ENCODE measurements around the gene CTSZ. TPM values are rescaled to one million over a fixed set of nuclear protein-coding genes. Genes with fewer than 3 reads are reported as not detected.

CTSZ gene
- total RNA-seq, 4 donors from 2014 or later, result 152 to 256 (median 212) TPM

GRCh38 chr20:58998656-58999055 is 8.4 kb downstream of the CTSZ start:
- no peaks in the 10 kb centered on the region for H3K9me3 ChIP-seq
- H3K4me3 ChIP-seq (replicated peaks in 1 of 3), result no peak overlapping the region
- no peak for TF ChIP-seq POLR2A (IDR thresholded peaks at IDR 0.05)
- TF ChIP-seq, protein P1, sequence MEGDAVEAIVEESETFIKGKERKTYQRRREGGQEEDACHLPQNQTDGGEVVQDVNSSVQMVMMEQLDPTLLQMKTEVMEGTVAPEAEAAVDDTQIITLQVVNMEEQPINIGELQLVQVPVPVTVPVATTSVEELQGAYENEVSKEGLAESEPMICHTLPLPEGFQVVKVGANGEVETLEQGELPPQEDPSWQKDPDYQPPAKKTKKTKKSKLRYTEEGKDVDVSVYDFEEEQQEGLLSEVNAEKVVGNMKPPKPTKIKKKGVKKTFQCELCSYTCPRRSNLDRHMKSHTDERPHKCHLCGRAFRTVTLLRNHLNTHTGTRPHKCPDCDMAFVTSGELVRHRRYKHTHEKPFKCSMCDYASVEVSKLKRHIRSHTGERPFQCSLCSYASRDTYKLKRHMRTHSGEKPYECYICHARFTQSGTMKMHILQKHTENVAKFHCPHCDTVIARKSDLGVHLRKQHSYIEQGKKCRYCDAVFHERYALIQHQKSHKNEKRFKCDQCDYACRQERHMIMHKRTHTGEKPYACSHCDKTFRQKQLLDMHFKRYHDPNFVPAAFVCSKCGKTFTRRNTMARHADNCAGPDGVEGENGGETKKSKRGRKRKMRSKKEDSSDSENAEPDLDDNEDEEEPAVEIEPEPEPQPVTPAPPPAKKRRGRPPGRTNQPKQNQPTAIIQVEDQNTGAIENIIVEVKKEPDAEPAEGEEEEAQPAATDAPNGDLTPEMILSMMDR (IDR thresholded peaks at IDR 0.05), result no peak
- peaks cover 17% of the 10 kb centered on the region in 2 donors for H3K4me1 ChIP-seq
- H3K27ac ChIP-seq, result no peak overlapping the region
- DNase-seq, result no peak
- H3K36me3 ChIP-seq, result peaks cover 45 to 49% of the 10 kb centered on the region in 2 donors
- 87 to 97% methylated on average over 11 of the region's 11 CpGs for WGBS, 2 donors
- H3K27me3 ChIP-seq, result no peaks in the 10 kb centered on the region
- intact Hi-C loops (cut with DNase I), result no loop called here

- no peaks in the 10 kb centered on the region for H3K9me3 ChIP-seq
- peaks cover 23 to 27% of the 10 kb centered on the region in 2 donors for H3K4me1 ChIP-seq
- H3K27me3 ChIP-seq, result no peaks in the 10 kb centered on the region
- 93 to 94% methylated on average over 24 of the region's 24 CpGs for WGBS, 2 donors
- H3K36me3 ChIP-seq, result peaks cover 58 to 61% of the 10 kb centered on the region in 2 donors
- H3K4me3 ChIP-seq (replicated peaks in 1 of 3), result no peak overlapping the region
- H3K27ac ChIP-seq, result peak overlapping the region in 1 of 3 donors; percentile 79
- TF ChIP-seq, protein P1 (IDR thresholded peaks at IDR 0.05), result no peak
- intact Hi-C loops (cut with DNase I), result no loop called here
- no peak for DNase-seq
These were observed 9.8 kb downstream of the CTSZ start for GRCh38 chr20:58997141-58997770.

GRCh38 chr20:58996226-58996611 is 10.8 kb downstream of the CTSZ start:
- H3K4me1 ChIP-seq, result peaks cover 16 to 22% of the 10 kb centered on the region in 2 donors
- peak; percentile 42 to 59 for DNase-seq
- H3K27me3 ChIP-seq, result no peaks in the 10 kb centered on the region
- peak overlapping the region; percentile 36 to 79 (median 48) for H3K27ac ChIP-seq
- intact Hi-C loops (cut with DNase I), result no loop called here
- whole genome bisulfite sequencing, 2 donors, result 64 to 66% methylated on average over 12 of the region's 12 CpGs
- H3K9me3 ChIP-seq, result no peaks in the 10 kb centered on the region
- H3K36me3 ChIP-seq, result peaks cover 68 to 70% of the 10 kb centered on the region in 2 donors
- no peak overlapping the region for H3K4me3 ChIP-seq (replicated peaks in 1 of 3)
- TF ChIP-seq, protein P1 (IDR thresholded peaks at IDR 0.05), result no peak
- no peak for TF ChIP-seq POLR2A (IDR thresholded peaks at IDR 0.05)

DNA sequence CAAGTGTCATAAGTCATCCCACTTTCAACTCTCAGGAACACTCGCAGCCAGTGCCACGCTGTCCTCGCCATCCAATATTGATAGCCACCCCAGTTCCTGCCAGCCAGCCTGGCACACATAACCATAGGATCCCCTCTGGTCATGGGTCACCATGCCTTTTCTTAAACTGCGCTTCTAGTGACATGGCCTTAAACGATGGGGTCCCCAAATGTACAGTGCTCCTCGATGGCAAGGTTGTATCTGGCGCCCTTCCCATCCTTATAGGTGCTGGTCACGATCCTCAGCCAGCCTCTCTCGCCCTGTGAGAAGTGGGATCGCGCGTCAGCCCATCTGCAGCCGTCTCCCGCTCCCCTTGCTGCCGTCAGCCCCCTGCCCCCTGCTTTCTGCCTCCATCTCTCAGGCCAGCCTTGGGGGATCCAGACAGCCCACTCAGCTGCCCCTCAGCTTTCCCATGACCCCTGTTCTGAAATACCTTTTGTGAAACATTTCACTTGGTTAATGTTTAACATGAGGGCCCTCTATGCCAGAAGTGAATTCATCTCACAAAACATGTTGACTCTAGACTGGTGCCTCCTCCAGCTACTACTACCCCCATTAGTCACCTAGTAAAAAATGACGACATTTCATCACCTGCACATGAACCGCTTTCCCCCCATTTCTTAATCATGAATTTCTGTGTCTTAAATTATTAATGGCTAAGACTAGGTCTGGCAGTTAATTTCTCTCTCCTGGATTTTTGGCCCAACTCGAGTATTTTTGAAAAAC is 11.4 kb downstream of the CTSZ start:
- peak overlapping the region; percentile 36 to 79 (median 48) for H3K27ac ChIP-seq
- DNase-seq, result no peak
- H3K36me3 ChIP-seq, result peaks cover 71 to 73% of the 10 kb centered on the region in 2 donors
- H3K4me1 ChIP-seq, result peaks cover 16 to 22% of the 10 kb centered on the region in 2 donors
- WGBS, 2 donors, result 91 to 93% methylated on average over 18 of the region's 18 CpGs
- H3K4me3 ChIP-seq (replicated peaks in 1 of 3), result no peak overlapping the region
- intact Hi-C loops (cut with DNase I), result no loop called here
- no peaks in the 10 kb centered on the region for H3K27me3 ChIP-seq
- H3K9me3 ChIP-seq, result no peaks in the 10 kb centered on the region
- TF ChIP-seq, protein P1 (IDR thresholded peaks at IDR 0.05), result no peak
- TF ChIP-seq POLR2A (IDR thresholded peaks at IDR 0.05), result no peak
